Peyer's patch (tissue), 4 donors: ENCODE measurements around the gene CFAP54.

Source experiments
- POLR2A ChIP-seq, 2 donors: fragments of 450-650 bp; IDR thresholded peaks; one replicate each; pipeline ENCODE4 v1.5.1; 2017; ENCODE audit warnings: antibody characterized with exemption in 2 of 2, mild to moderate bottlenecking in 2 of 2, moderate library complexity in 2 of 2
- TF ChIP-seq, protein P1 (sequence below), 6 experiments: fragments of 450-650 bp in 4 of 6; fragments of 200-600 bp in 2 of 6; sonication (generic) in 1 of 6; IDR thresholded peaks; one replicate each; pipeline ENCODE4 v1.5.1; 2017 to 2019; ENCODE audit warnings: antibody characterized with exemption in 6 of 6, mild to moderate bottlenecking in 3 of 6, moderate library complexity in 1 of 6

DNA sequence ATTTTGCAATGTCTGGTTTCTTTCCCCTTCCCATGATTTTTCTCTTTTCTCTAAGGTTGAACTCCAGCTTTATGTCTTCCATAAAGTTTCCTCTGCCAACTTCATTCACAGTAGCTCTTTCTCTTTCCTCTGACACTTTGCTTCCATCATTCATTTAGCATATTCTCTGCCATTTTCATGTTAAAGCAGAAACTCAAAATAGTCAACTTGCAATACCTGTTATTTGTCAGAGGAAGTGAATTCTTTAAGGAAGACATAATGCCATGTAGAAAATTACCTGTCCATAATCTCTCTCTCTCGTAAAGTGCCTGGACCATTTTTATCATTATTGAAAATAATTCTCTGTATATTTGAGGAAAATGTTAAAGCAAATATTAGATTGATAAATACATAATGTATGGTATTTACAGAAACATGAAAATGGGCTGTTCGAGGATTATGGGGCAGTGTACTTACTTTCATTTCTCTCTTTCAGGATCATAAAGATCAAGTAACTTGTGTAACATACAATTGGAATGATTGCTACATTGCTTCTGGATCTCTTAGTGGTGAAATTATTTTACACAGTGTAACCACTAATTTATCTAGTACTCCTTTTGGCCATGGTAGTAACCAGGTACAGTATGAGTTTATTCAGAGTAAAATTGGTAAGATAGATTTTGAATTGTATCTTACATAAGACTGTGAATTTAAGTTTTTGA is 430.3 kb downstream of the CFAP54 start:
- no peak for TF ChIP-seq POLR2A (IDR thresholded peaks at IDR 0.05)
- TF ChIP-seq, protein P1, sequence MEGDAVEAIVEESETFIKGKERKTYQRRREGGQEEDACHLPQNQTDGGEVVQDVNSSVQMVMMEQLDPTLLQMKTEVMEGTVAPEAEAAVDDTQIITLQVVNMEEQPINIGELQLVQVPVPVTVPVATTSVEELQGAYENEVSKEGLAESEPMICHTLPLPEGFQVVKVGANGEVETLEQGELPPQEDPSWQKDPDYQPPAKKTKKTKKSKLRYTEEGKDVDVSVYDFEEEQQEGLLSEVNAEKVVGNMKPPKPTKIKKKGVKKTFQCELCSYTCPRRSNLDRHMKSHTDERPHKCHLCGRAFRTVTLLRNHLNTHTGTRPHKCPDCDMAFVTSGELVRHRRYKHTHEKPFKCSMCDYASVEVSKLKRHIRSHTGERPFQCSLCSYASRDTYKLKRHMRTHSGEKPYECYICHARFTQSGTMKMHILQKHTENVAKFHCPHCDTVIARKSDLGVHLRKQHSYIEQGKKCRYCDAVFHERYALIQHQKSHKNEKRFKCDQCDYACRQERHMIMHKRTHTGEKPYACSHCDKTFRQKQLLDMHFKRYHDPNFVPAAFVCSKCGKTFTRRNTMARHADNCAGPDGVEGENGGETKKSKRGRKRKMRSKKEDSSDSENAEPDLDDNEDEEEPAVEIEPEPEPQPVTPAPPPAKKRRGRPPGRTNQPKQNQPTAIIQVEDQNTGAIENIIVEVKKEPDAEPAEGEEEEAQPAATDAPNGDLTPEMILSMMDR (IDR thresholded peaks at IDR 0.05) = no peak
